Activated CD4-positive, alpha-beta memory T cell treated with anti-CD3 and anti-CD28 coated beads, Interleukin-2, amount 10 ng/mL, durations not matched to agents 7 days and 5 days (primary cell): ENCODE measurements around the gene FCGR2B. TPM values are rescaled to one million over a fixed set of nuclear protein-coding genes. Genes with fewer than 3 reads are reported as not detected.
"Not testable (repeated sequence)": the region's sequence is repeated elsewhere in the genome, so short reads cannot be mapped to it uniquely, and the experiment has no call there.

Source experiments
- CTCF ChIA-PET: fragments of 350-600 bp; sonication (Branson Sonifier 250); formaldehyde crosslinking; loops from one replicate; lab custom pipeline; 2021; ENCODE audit warnings: antibody characterized with exemption, inconsistent platforms; lab: Charles Lee
- POLR2A ChIA-PET: fragments of 350-600 bp; sonication (Branson Sonifier 250); formaldehyde crosslinking; loops from one replicate; lab custom pipeline; 2021; ENCODE audit warnings: antibody characterized with exemption; lab: Charles Lee
- DNase-seq: peaks from one replicate; pipeline ENCODE4 v3.0.0-alpha.2; 2020
- H3K27ac Mint-ChIP-seq: one replicate; pipeline ENCODE4 v1.8.0; 2021; ENCODE audit warnings: mild to moderate bottlenecking, mixed read lengths
- H3K27me3 Mint-ChIP-seq: one replicate; pipeline ENCODE4 v1.8.0; 2021; ENCODE audit warnings: mixed read lengths
- H3K36me3 Mint-ChIP-seq: one replicate; pipeline ENCODE4 v1.8.0; 2021; ENCODE audit warnings: low read depth, mixed read lengths
- H3K4me1 Mint-ChIP-seq: one replicate; pipeline ENCODE4 v1.8.0; 2021; ENCODE audit warnings: mixed read lengths
- H3K4me3 Mint-ChIP-seq: one replicate; pipeline ENCODE4 v1.8.0; 2021; ENCODE audit warnings: mild to moderate bottlenecking, mixed read lengths
- H3K9me3 Mint-ChIP-seq: one replicate; pipeline ENCODE4 v1.8.0; 2021; ENCODE audit warnings: mixed read lengths
- total RNA-seq, 2 experiments: library from RNA; stranded (reverse); gene quantifications; one replicate each; pipeline ENCODE4 v1.2.3, GENCODE V29; 2021

The FCGR2B gene
- total RNA-seq = under 1 TPM; 0.18 to 0.25 TPM

DNA sequence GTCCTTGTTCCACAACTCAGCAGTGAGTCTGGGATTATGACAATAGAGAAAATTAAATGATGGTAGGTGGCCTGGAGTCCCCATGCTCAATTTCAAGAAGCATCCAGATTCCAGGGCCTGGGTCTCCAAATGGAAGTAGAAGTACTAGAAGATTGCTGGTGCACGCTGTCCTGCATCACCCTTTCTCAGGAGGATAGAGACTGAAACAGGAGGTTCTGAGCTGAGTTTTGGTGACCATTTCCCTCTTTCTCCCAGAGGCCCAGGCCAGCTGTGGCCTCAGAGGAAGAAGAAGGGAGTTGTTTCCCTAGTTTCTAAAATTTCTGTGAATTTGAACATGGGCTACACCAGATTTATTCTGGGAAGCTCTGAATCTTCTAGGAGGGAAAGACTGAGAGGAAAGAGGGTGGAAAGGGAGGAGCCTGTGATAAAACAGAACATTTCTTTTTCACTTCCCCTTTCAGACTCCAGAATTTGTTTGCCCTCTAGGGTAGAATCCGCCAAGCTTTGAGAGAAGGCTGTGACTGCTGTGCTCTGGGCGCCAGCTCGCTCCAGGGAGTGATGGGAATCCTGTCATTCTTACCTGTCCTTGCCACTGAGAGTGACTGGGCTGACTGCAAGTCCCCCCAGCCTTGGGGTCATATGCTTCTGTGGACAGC lies at the start of gene FCGR2B:
FCGR2B (plus strand) TSS at position 460 of the 656 bp plus-strand sequence; CDS start at position 559, 99 bp downstream.
- H3K27me3 Mint-ChIP-seq, H3K4me1 Mint-ChIP-seq, H3K9me3 Mint-ChIP-seq, H3K27ac Mint-ChIP-seq, H3K4me3 Mint-ChIP-seq, CTCF ChIA-PET, DNase-seq, POLR2A ChIA-PET, H3K36me3 Mint-ChIP-seq: not testable (repeated sequence)

DNA sequence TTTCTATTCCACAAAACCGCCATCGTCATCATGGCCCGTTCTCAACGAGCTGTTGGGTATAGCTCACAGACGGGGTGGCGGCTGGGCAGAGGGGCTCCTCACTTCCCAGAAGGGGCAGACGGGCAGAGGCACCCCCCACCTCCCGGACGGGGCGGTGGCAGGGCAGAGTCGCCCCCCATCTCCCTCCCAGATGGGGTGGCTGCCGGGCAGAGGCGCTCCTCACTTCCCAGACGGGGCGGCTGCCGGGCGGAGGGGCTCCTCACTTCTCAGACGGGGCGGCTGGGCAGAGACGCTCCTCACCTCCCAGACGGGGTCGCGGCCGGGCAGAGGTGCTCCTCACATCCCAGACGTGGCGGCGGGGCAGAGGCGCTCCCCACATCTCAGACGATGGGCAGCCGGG lies 46.5 kb upstream of the FCGR2B start:
- H3K27me3 Mint-ChIP-seq, H3K27ac Mint-ChIP-seq, H3K36me3 Mint-ChIP-seq, DNase-seq, CTCF ChIA-PET, H3K4me3 Mint-ChIP-seq, H3K9me3 Mint-ChIP-seq, POLR2A ChIA-PET: not testable (repeated sequence)
- peaks cover 32% of the 10 kb centered on the region for H3K4me1 Mint-ChIP-seq

DNA sequence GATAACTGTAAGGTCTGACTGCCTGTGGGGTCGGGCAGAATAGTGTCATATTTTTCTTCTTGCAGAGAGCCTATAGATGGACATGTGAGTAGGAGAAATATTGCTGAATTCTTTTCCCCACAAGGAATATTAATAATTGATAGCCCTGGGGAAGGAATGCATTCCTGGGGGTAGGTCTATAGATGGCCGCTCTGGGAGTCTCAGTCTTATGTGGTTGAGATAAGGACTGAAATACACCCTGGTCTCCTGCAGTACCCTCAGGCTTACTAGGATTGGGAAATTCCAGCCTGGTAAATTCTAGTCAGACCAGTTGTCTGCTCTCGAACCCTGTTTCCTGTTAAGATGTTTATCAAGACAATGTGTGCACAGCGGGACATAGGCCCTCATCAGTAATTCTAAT lies 44.4 kb upstream of the FCGR2B start:
- H3K4me3 Mint-ChIP-seq, H3K27ac Mint-ChIP-seq, CTCF ChIA-PET, H3K9me3 Mint-ChIP-seq, DNase-seq, H3K36me3 Mint-ChIP-seq, POLR2A ChIA-PET, H3K27me3 Mint-ChIP-seq: not testable (repeated sequence)
- H3K4me1 Mint-ChIP-seq = peaks cover 31% of the 10 kb centered on the region

DNA sequence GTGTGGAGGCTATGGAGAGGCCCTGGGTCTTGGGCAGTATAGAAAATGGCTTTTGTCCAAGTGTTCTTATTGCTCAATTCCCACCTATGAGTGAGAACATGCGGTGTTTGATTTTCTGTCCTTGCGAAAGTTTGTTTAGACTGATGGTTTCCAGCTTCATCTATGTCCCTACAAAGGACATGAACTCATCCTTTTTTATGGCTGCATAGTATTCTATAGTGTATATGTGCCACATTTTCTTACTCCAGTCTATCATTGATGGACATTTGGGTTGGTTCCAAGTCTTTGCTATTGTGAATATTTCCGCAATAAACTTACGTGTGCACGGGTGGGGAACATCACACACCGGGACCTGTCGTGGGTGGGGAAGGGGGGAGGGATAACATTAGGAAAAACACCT lies 42.5 kb upstream of the FCGR2B start:
- H3K4me1 Mint-ChIP-seq = peaks cover 45% of the 10 kb centered on the region
- DNase-seq, H3K36me3 Mint-ChIP-seq, POLR2A ChIA-PET, CTCF ChIA-PET, H3K9me3 Mint-ChIP-seq, H3K27me3 Mint-ChIP-seq: not testable (repeated sequence)
- peak overlapping the region; percentile 68 for H3K27ac Mint-ChIP-seq
- peak overlapping the region; percentile 53 for H3K4me3 Mint-ChIP-seq

DNA sequence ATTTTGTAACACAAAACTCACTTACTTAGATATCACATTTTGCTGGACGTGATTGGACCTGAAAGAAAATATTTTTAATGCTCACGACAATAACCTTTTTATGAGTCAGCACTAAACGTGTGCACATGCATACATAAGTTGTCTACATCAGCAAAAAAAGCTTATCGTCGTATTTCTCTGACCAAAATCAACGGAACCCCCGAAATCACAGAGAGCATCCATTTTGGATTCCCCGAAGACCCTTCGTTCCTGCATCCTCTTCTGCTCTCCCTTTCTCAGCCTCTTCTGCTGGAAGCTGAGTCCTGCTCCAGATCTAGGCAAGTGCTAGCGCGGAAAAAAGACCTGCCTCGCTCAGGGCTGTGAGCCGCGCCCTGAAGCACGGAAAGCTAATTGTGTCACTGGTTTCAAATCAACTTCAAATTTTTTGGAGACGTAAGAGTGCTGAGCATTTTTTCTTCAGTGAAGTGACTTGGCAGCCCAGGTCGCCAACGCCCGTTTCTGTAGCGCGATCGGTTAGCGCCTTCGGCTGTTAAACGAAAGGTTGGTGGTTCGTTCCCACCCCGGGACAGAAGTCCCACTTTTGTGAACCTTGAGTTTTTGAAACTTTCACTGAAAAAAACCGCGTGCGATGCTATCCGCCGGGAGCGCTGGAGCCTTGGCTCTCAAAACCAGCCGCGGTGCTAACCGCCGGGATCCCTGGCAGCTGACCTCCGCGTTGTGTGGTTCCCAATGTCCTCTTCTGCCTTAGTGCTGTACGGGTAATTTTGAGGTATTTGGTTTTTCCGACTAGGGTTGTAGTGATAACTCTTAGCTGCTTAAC lies 41.6 kb upstream of the FCGR2B start:
- DNase-seq = peak; percentile 86
- H3K4me3 Mint-ChIP-seq = peak overlapping the region; percentile 87
- POLR2A ChIA-PET = interaction anchor here (0.7 to 1.3 kb wide), 4 partner anchors 80 to 91 kb away, joined by 3 to 4 read pairs (median 3); no protein-coding TSS in a partner anchor
- peak overlapping the region; percentile 92 for H3K27ac Mint-ChIP-seq
- H3K36me3 Mint-ChIP-seq, CTCF ChIA-PET, H3K27me3 Mint-ChIP-seq, H3K9me3 Mint-ChIP-seq: not testable (repeated sequence)
- peaks cover 48% of the 10 kb centered on the region for H3K4me1 Mint-ChIP-seq

DNA sequence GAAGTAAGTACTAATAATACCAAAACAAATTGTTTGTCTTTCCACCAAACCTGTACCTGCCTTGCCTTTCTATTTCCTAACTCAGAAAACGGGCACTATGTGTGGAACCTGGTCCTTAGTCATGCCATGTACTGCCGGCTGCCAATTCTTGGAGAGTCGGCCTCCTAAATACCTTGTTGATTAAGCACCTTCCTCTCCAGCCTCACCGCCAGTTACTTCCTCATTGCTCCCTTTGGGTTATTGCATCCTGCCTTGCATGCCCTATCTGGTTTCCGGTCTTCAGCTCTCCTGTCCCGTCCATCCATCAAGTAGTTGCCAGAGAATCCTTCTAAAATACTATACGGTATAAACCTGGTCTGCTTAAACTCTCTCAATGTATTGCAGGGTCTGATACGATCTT lies 40.9 kb upstream of the FCGR2B start:
- CTCF ChIA-PET, H3K36me3 Mint-ChIP-seq, H3K27me3 Mint-ChIP-seq, H3K9me3 Mint-ChIP-seq: not testable (repeated sequence)
- Mint-ChIP-seq H3K27ac (peak overlapping the region; percentile 92), H3K4me3 (peak overlapping the region; percentile 87), H3K4me1 (peaks cover 53% of the 10 kb centered on the region)
- POLR2A ChIA-PET = interaction anchor here (1.3 kb wide), 1 partner anchor 80 kb away, joined by 3 read pairs; no protein-coding TSS in a partner anchor
- DNase-seq = peak; percentile 31

DNA sequence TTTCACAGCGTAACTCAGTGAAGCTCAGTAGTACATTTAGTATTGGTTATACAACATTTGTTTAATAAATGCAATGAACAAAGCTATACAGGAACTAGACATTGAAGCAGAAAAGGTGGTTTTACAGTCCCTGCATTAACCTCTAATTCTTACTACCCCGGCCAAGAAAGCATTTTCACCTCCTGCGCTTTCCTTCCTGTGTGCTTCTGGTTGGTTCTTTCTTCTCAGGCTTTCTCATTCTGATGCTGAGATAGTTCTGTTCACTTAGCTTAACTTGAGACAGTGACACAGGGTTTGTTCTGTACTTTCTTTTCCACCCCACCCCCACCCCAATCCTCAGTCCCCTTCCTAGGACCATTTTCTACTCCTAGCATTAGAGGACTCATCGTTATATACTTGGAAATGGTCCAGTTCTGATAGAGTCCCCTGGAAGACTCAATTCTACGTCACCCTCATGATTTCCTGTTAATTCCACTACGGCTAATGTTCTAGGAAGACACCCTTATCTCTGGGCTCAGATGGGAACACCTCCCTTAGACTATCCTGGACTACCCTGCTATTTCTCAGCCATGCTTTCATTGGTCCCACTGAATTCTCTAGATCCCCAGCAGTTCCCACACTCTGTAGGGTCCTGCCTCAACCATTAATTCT lies 39.4 kb upstream of the FCGR2B start:
- H3K36me3 Mint-ChIP-seq, H3K9me3 Mint-ChIP-seq, H3K27me3 Mint-ChIP-seq, DNase-seq, CTCF ChIA-PET: not testable (repeated sequence)
- POLR2A ChIA-PET = interaction anchor here (0.8 kb wide), 1 partner anchor 107 kb away, joined by 3 read pairs; no protein-coding TSS in a partner anchor
- Mint-ChIP-seq H3K27ac (peak overlapping the region; percentile 89), H3K4me3 (peak overlapping the region; percentile 31), H3K4me1 (peaks cover 53% of the 10 kb centered on the region)

DNA sequence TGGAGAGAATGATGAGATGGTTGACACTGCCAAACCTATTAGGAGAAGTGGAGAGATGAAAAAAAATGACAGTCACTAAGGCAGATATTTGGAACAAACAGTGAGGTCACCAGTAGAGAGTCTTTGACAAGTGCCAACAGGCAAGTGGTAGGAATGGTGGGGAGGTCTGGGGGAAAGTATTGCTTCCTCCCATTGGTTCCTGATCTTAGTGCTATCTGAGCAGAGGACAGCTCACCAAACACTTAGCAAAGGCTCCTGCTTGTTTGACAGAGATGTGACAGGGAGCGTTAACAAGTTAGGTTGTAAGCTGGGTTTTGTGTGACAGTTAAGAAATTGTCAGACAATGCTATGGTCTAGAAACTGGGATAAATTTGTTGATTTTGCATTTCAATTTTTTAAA lies 38.3 kb upstream of the FCGR2B start:
- POLR2A ChIA-PET = not testable (repeated sequence)

DNA sequence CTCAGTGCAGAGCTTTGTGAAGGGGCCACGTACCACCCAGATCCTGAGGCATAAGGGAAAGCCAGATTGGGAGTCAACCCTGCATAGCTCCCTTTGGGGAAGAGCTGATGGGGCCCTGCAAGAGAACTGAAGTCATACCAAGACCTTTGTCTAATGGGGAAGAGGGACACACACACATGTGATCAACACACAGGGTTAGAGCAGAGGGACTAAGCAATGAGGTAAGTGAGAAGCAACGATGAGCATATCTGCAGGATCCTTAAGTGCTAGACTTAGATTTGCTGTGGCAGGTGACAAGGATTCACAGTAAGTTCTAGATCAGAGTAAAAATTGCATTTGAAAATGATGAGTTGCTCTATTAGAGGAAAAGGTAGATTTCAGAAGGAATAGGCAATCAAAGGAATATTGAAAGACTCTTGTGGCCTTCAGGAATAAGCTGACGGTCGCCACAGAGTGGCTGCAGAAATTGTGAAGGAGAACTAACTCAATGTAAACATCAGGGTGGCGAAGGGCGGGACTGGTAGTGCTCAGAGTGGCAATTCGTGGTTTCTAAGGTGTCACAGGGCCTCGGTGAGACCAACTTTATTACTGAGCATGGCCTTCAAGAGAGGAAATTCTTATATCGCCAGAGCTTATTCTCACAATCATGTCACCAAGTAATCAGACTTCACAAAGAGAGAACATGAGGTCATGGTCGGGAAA lies 36.3 kb upstream of the FCGR2B start:
- CTCF ChIA-PET, H3K4me3 Mint-ChIP-seq, DNase-seq, H3K9me3 Mint-ChIP-seq, H3K36me3 Mint-ChIP-seq, POLR2A ChIA-PET, H3K27me3 Mint-ChIP-seq: not testable (repeated sequence)
- H3K27ac Mint-ChIP-seq = peak overlapping the region; percentile 63
- H3K4me1 Mint-ChIP-seq = peaks cover 38% of the 10 kb centered on the region

More for the DNA sequence above, 38.3 kb upstream of the FCGR2B start:
- H3K4me3 Mint-ChIP-seq, H3K36me3 Mint-ChIP-seq, DNase-seq, CTCF ChIA-PET, H3K27me3 Mint-ChIP-seq, H3K27ac Mint-ChIP-seq, H3K9me3 Mint-ChIP-seq: not testable (repeated sequence)
- peaks cover 51% of the 10 kb centered on the region for H3K4me1 Mint-ChIP-seq

DNA sequence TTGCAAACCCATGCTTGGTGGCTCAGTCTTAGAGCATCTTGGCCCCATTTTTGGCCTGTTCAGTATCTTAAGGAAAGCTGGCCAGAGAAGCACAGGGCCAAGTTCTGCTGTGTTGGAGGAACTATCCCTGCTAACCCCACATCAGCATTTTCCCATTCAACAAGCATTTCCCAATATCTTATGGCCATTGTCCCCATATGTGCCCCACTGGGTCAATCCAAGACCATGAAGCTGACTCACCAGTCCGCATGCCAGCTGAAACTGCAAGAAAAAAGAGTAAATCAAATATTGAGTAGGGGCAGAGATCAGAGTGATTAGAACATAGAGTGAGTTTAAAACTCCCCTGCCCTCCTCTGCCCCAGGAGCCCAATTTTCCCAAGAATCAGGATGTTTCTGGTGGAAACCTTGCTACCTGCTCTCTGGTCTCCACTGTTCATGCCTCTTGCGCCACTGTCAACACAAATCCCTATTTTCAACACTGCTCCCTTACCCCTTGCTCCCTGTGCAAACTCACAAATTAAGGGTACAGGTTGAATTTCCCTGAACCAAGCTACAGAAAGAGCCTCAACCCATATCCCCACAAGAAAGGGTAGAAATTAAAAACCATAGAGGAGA lies 32.7 kb upstream of the FCGR2B start:
- not testable (repeated sequence) for H3K27ac Mint-ChIP-seq, DNase-seq

DNA sequence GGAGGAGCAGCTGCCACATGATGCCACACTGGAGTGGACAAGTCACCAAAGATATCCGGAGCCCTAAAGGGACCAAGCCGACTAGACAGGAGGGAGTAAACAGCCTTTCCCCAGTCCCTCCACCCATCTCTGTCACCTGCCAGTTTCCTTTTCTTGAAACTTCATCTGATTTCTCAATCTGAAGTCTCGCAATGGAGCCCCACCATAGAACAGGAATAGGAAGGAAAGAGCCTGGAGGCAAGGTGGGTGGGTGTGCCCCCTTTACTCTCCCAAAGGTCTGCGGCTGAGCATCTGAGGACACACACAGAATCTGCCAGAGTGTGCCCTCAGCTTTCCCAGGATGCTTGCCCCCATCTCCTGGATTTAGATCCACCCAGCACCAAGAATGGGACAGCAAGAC lies 31.9 kb upstream of the FCGR2B start, which contains the start of gene FCGR3B:
FCGR3B (minus strand) TSS at position 101 of the 400 bp plus-strand sequence; CDS start at position 19, 82 bp downstream.
- DNase-seq = no peak
- H3K27ac Mint-ChIP-seq = no peak within 1 kb of the TSS
- CTCF ChIA-PET = no interaction called here
- POLR2A ChIA-PET = no interaction called here
- H3K36me3 Mint-ChIP-seq = peaks cover 3% of the 10 kb centered on the region
- H3K27me3 Mint-ChIP-seq = no peaks in the 10 kb centered on the region
- peaks cover 16% of the 10 kb centered on the region for H3K4me1 Mint-ChIP-seq
- no peak within 1 kb of the TSS for H3K4me3 Mint-ChIP-seq
- no peaks in the 10 kb centered on the region for H3K9me3 Mint-ChIP-seq

More for the DNA sequence above, 32.7 kb upstream of the FCGR2B start:
- H3K9me3 Mint-ChIP-seq, H3K36me3 Mint-ChIP-seq, POLR2A ChIA-PET, H3K4me3 Mint-ChIP-seq, H3K27me3 Mint-ChIP-seq, CTCF ChIA-PET: not testable (repeated sequence)
- peaks cover 10% of the 10 kb centered on the region for H3K4me1 Mint-ChIP-seq

DNA sequence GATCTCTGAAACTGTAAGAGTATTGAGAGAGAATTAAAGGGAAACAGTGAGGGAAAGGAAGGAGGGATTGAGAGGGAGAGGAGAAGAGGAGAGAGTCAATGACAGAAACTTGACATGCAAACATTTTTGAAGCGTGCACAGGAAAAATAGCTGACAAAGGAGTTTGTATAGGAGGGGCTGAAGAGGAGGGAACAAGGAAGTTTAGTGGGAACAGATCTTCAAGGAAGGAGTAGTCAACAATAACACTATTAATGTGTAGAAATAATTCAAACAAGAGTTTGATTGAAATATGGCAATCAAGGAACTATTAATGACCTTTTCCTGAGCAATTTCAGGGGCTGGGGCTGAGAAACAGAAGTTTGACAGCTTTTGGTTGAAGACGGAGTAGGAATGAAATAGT lies 27.9 kb upstream of the FCGR2B start:
- POLR2A ChIA-PET, H3K9me3 Mint-ChIP-seq, CTCF ChIA-PET, H3K36me3 Mint-ChIP-seq, DNase-seq, H3K4me3 Mint-ChIP-seq, H3K27ac Mint-ChIP-seq, H3K27me3 Mint-ChIP-seq: not testable (repeated sequence)
- H3K4me1 Mint-ChIP-seq = peaks cover 23% of the 10 kb centered on the region
